ENCODE data around the gene UROC1. TPM values are rescaled to one million over a fixed set of nuclear protein-coding genes. Genes with fewer than 3 reads are reported as not detected.

Gene UROC1
- total RNA-seq, 2 experiments from 2014 or later: not detected

DNA sequence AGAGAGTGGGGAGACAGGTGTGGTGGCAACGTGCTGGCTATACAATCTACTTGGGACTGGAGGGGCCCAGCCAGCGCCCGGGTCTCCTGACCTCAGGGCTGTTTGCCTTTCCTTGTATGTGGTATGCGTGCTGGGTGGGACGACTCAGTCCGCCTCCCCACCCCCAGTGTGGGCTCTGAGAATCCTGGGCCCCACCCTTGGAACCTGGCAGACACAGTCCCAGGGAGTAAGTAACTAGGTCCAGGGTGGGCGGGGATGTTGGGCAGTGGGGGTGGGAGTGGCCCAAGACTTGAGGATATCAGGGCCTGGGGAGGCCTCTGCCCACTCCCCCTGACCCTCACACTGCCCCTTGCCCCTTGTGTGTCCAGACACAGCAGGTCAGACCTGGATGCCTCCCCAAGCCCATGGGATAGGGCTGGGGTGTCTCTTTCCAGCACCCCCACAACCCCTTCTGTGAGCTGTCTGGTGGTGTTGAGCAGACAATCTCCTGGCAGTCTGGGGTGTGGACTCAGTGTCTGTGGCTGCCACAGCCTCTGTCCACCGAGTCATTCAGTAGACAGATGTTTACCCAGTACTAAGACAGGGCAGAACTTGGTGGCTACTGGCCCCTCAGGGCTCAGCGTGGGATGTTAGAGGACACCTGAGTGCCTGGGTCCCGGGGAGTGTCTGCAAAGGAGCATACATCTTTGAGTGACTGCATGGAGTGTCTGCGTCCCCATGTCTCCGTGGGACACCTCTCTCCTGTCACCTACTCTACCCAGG, 7.7 kb upstream of the UROC1 start:
- no peaks in the 10 kb centered on the region for H3K4me1 Mint-ChIP-seq (ENCODE audit: low read depth)
- DNase-seq: no peak
- H3K27me3 Mint-ChIP-seq (ENCODE audit: low read depth): peaks cover 28% of the 10 kb centered on the region
- H3K36me3 Mint-ChIP-seq (ENCODE audit: low read depth): no peaks in the 10 kb centered on the region
- no peaks in the 10 kb centered on the region for H3K9me3 Mint-ChIP-seq
- H3K27ac Mint-ChIP-seq: no peak overlapping the region
- CTCF ChIA-PET: no interaction called here
- no peak overlapping the region for H3K4me3 Mint-ChIP-seq
- intact Hi-C loops (cut with micrococcal nuclease): loop anchor here (2.0 kb wide), 1 partner anchor 130 kb away; the partner anchor contains the start of gene TXNRD3

DNA sequence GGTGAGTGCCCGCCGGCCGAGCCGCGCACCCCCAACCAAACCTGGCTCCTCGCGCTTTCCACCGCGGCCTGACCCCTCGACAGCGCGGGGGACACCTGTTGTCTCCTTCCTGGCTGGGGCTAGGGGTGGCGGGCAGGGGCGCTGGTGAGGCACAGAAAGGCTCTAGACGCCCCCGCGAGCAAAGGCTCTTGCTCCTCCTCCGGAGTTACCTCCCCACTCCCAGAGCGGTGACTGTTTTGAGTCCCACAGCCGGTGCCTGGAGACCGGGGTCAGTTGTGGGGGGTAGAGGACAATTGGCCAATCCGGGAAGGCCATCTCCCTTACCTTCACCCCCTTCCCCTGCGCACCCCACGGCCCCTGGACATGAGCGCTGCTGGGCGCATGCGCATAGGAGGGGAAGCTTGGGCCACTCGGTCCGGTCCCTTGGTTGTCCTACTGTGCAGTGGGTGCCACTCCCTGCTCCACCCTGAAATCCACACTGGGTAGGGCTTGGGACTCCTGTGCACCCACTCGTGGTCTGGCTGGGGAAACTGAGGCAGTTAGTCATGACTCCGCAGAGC, 6.9 kb upstream of the UROC1 start:
- Mint-ChIP-seq H3K27ac (no peak overlapping the region), H3K27me3 (ENCODE audit: low read depth) (peaks cover 28% of the 10 kb centered on the region), H3K36me3 (ENCODE audit: low read depth) (no peaks in the 10 kb centered on the region), H3K4me3 (peak overlapping the region; percentile 9), H3K9me3 (no peaks in the 10 kb centered on the region), H3K4me1 (ENCODE audit: low read depth) (no peaks in the 10 kb centered on the region)
- DNase-seq: no peak
- CTCF ChIA-PET: no interaction called here
- intact Hi-C loops (cut with micrococcal nuclease): loop anchor here (2.0 kb wide), 1 partner anchor 130 kb away; the partner anchor contains the start of gene TXNRD3

DNA sequence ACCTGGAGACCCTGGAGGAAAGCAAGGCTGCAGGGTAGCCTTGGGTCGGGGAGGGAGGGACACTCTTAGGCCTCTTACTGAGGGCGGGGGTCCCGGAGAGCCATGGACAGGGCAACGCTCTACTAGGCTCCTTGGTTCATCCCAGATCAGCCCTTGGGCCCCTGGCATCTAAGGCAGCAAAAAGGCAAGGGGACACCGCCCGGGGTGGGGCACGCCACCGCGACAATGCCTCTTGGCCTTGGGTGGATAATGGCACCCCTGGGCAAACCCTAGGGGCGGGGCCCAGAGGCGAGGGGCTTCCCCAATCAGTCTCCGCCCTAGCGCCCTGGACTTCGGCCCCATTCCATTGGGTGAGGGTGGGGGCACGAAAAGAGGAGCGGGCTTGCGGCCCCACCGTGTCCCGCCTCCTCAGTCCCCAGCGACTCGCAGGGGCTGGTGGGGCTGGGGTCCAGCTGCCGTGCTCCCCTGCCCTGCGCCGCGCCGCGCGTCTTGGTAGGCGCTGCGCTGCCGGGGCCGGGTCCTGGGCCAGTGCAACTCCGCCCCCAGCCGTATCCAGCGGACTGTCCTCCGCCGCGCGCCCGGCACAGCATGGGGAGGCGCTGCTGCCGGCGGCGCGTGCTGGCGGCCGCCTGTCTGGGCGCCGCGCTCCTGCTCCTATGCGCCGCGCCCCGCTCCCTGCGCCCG, 6.3 kb upstream of the UROC1 start, which contains the start of gene CHST13:
CHST13 (plus strand) TSS at position 411 of the 684 bp plus-strand sequence; CDS start at position 589, 178 bp downstream.
- no peak for DNase-seq
- Mint-ChIP-seq H3K36me3 (ENCODE audit: low read depth) (no peaks in the 10 kb centered on the region), H3K4me1 (ENCODE audit: low read depth) (no peaks in the 10 kb centered on the region), H3K27ac (no peak within 1 kb of the TSS), H3K4me3 (peak within 1 kb of the TSS; percentile 9), H3K27me3 (ENCODE audit: low read depth) (peaks cover 28% of the 10 kb centered on the region), H3K9me3 (no peaks in the 10 kb centered on the region)
- CTCF ChIA-PET: interaction anchor here (0.7 to 2.0 kb wide), 2 partner anchors 150 to 1025 kb away, joined by 4 to 8 read pairs; no protein-coding TSS in a partner anchor
- intact Hi-C loops (cut with micrococcal nuclease): loop anchor here (2.0 kb wide), 3 partner anchors 89 to 459 kb away; partner anchors contain the start of genes PLXNA1 and TXNRD3

GRCh38 chr3:126522363-126522788, 4.8 kb upstream of the UROC1 start:
- intact Hi-C loops (cut with micrococcal nuclease): loop anchor here (1.0 to 2.0 kb wide), 4 partner anchors 90 to 1025 kb away; partner anchors contain the start of gene PLXNA1
- DNase-seq: peak; percentile 42

DNA sequence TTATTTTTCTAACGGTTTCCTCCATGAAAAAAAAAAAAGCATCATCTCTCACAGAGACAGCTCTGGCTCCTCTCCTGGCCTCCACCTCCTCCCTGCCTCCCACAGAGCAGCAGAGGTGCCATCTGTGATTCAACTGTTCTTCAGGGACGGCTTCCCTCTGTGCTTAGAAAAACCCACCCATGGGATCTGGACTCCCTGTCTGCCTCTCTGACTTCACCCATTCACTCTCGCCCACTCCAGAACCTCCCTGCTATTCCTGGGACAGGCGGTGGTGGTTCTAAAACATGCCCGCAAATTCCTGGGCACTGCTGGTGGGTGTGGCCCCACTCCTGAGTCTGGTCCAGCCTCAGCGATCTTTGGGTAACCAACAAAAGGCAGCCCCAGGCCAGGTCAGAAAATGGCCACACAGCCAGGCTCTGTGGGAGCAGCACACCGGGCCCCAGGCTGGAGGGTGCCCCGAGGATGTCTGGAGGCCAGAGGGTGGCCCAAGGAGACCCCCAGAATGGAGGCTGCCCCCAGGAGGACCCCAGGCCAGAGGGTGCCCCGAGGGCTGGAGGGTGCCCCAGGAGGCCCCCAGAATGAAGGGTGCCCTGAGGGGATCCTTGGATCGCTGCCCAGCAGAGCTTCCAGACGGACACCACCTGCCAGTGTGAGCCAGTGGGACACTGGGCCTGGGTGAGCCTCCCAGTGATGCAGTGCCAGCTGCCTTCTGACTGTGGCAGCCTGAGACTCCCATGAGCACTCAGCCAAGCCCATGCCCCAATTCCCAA, 3.7 kb upstream of the UROC1 start:
- Mint-ChIP-seq H3K36me3 (ENCODE audit: low read depth) (no peaks in the 10 kb centered on the region), H3K27ac (no peak overlapping the region), H3K27me3 (ENCODE audit: low read depth) (peaks cover 28% of the 10 kb centered on the region), H3K9me3 (no peaks in the 10 kb centered on the region), H3K4me1 (ENCODE audit: low read depth) (no peaks in the 10 kb centered on the region), H3K4me3 (no peak overlapping the region)
- CTCF ChIA-PET: interaction anchor here (0.6 to 2.6 kb wide), 6 partner anchors 12 to 1835 kb away, joined by 3 to 11 read pairs (median 6); no protein-coding TSS in a partner anchor
- DNase-seq: no peak
- intact Hi-C loops (cut with micrococcal nuclease): no loop called here

More at GRCh38 chr3:126522363-126522788, 4.8 kb upstream of the UROC1 start:
- Mint-ChIP-seq H3K4me3 (no peak overlapping the region), H3K4me1 (ENCODE audit: low read depth) (no peaks in the 10 kb centered on the region), H3K36me3 (ENCODE audit: low read depth) (no peaks in the 10 kb centered on the region), H3K27ac (no peak overlapping the region), H3K9me3 (no peaks in the 10 kb centered on the region), H3K27me3 (ENCODE audit: low read depth) (peaks cover 28% of the 10 kb centered on the region)
- CTCF ChIA-PET: interaction anchor here (0.5 to 2.6 kb wide), 15 partner anchors 9 to 1026 kb away, joined by 3 to 11 read pairs (median 4); no protein-coding TSS in a partner anchor

GRCh38 chr3:126519506-126520455, 2.2 kb upstream of the UROC1 start:
- H3K4me3 Mint-ChIP-seq: no peak overlapping the region
- no peak overlapping the region for H3K27ac Mint-ChIP-seq
- H3K9me3 Mint-ChIP-seq: no peaks in the 10 kb centered on the region
- no peaks in the 10 kb centered on the region for H3K4me1 Mint-ChIP-seq (ENCODE audit: low read depth)
- no peak for DNase-seq
- CTCF ChIA-PET: interaction anchor here (0.6 kb wide), 1 partner anchor 142 kb away, joined by 3 read pairs; no protein-coding TSS in a partner anchor
- intact Hi-C loops (cut with micrococcal nuclease): no loop called here
- no peaks in the 10 kb centered on the region for H3K36me3 Mint-ChIP-seq (ENCODE audit: low read depth)
- peaks cover 22% of the 10 kb centered on the region for H3K27me3 Mint-ChIP-seq (ENCODE audit: low read depth)

DNA sequence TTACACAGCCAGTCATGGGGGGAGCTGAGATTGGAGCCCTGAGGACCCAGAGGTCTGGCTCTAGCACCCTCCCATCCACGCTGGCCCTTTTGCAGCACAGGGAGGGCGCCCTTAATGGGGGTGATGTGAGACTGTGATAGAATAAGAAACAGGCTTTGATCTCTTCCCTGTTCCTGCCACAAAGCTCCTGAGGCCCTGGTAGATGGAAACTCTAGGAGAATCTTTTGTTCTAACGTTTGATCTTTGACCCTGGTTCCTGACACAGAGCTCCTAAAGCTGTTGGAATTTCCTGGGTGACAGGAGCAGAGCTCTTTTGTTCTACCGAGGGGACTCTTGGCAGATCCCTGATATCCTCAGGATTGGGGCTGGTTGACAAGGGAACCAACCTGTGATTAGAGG, 1.2 kb upstream of the UROC1 start:
- Mint-ChIP-seq H3K9me3 (no peaks in the 10 kb centered on the region), H3K27me3 (ENCODE audit: low read depth) (peaks cover 16% of the 10 kb centered on the region), H3K4me1 (ENCODE audit: low read depth) (no peaks in the 10 kb centered on the region), H3K27ac (no peak overlapping the region), H3K36me3 (ENCODE audit: low read depth) (no peaks in the 10 kb centered on the region), H3K4me3 (no peak overlapping the region)
- CTCF ChIA-PET: no interaction called here
- no peak for DNase-seq
- intact Hi-C loops (cut with micrococcal nuclease): no loop called here

GRCh38 chr3:126517986-126518778, 609 bp upstream of the UROC1 start:
- Mint-ChIP-seq H3K36me3 (ENCODE audit: low read depth) (no peaks in the 10 kb centered on the region), H3K27me3 (ENCODE audit: low read depth) (peaks cover 13% of the 10 kb centered on the region), H3K27ac (no peak overlapping the region), H3K9me3 (no peaks in the 10 kb centered on the region), H3K4me3 (no peak overlapping the region), H3K4me1 (ENCODE audit: low read depth) (no peaks in the 10 kb centered on the region)
- CTCF ChIA-PET: no interaction called here
- intact Hi-C loops (cut with micrococcal nuclease): no loop called here
- no peak for DNase-seq

DNA sequence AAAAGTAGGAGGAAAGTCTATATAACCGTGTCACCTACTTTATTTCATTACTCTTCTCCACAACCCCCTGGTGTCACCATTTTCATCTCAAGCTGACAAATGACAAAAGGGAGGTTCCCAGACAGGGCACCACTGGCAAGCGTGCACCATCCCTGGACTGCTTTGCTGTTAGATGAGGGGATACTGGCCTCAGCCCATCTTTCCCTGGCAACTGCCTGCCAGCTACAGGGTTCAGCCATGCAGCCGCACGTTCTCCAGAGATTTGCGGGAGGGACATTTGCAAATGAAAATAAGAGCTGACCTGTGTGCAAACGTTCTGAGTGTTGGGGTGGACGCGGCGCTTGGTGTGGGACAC, 660 bp downstream of the UROC1 start:
- H3K27ac Mint-ChIP-seq: no peak overlapping the region
- DNase-seq: no peak
- H3K4me1 Mint-ChIP-seq (ENCODE audit: low read depth): no peaks in the 10 kb centered on the region
- H3K4me3 Mint-ChIP-seq: no peak overlapping the region
- CTCF ChIA-PET: no interaction called here
- intact Hi-C loops (cut with micrococcal nuclease): no loop called here
- H3K27me3 Mint-ChIP-seq (ENCODE audit: low read depth): no peaks in the 10 kb centered on the region
- H3K36me3 Mint-ChIP-seq (ENCODE audit: low read depth): no peaks in the 10 kb centered on the region
- H3K9me3 Mint-ChIP-seq: no peaks in the 10 kb centered on the region

GRCh38 chr3:126516152-126516935, 1.2 kb downstream of the UROC1 start:
- CTCF ChIA-PET: no interaction called here
- H3K4me3 Mint-ChIP-seq: no peak overlapping the region
- intact Hi-C loops (cut with micrococcal nuclease): no loop called here
- H3K36me3 Mint-ChIP-seq (ENCODE audit: low read depth): no peaks in the 10 kb centered on the region
- no peaks in the 10 kb centered on the region for H3K4me1 Mint-ChIP-seq (ENCODE audit: low read depth)
- no peak overlapping the region for H3K27ac Mint-ChIP-seq
- no peaks in the 10 kb centered on the region for H3K9me3 Mint-ChIP-seq
- no peak for DNase-seq
- H3K27me3 Mint-ChIP-seq (ENCODE audit: low read depth): no peaks in the 10 kb centered on the region

Data from activated naive CD4-positive, alpha-beta T cell treated with anti-CD3 and anti-CD28 coated beads for 36 hours (primary cell).